ENCODE data around the gene CACHD1. TPM values are rescaled to one million over a fixed set of nuclear protein-coding genes. Genes with fewer than 3 reads are reported as not detected.

The CACHD1 gene
- total and polyA plus RNA-seq, 2 of the 4 experiments (the other 2 are of a cell fraction), result 2.9 to 5.9 TPM

- DNase-seq, result no peak
- H4K5ac ChIP-seq (ENCODE audit: low read depth, low read length), result no peak overlapping the region
- in situ Hi-C loops (cut with MboI; ENCODE audit: low sequenced_read_pairs) (no loop called here), intact Hi-C loops (cut with micrococcal nuclease) (no loop called here), dilution Hi-C loops (cut with HindIII; ENCODE audit: low sequenced_read_pairs, unreplicated experiment) (no loop called here)
- H4K8ac ChIP-seq (ENCODE audit: low read depth in 2 of 2, low read length in 2 of 2), result no peak overlapping the region
- no peaks in the 10 kb centered on the region for H3K27me3 ChIP-seq (ENCODE audit: control insufficient read depth, insufficient read depth, low read length)
- no peak overlapping the region for H2BK5ac ChIP-seq (ENCODE audit: low read depth, low read length, poor library complexity, severe bottlenecking)
- no peak overlapping the region for H3K18ac ChIP-seq (ENCODE audit: low read depth, low read length)
- no peak for ATAC-seq (ENCODE audit: low read depth)
- no peak overlapping the region for H3K14ac ChIP-seq (replicated peaks; ENCODE audit: low read depth, low read length)
- H4K91ac ChIP-seq (ENCODE audit: insufficient read depth, low read depth, low read length), result no peak overlapping the region
- POLR2A ChIA-PET (ENCODE audit: unreplicated experiment), result no interaction called here
- H2BK120ac ChIP-seq (ENCODE audit: low read depth, low read length), result no peak overlapping the region
- no peaks in the 10 kb centered on the region for H4K20me1 ChIP-seq (ENCODE audit: insufficient read depth, low read length)
- no peaks in the 10 kb centered on the region for H3K9me1 ChIP-seq (ENCODE audit: insufficient read depth, low read length)
- no peak overlapping the region for H3K4me3 ChIP-seq (ENCODE audit: insufficient read depth, low read depth, low read length)
- H3K56ac ChIP-seq (ENCODE audit: extremely low read depth, insufficient read depth, low read length), result no peak overlapping the region
- H2AK5ac ChIP-seq (ENCODE audit: low read depth, low read length), result no peak overlapping the region
- no peaks in the 10 kb centered on the region for H3K9me3 ChIP-seq (ENCODE audit: control insufficient read depth, insufficient read depth, low read length)
- WGBS, 2 experiments (ENCODE audit: extremely low coverage in 2 of 2, insufficient read length in 1 of 2), result 20% methylated on average over 1 of the region's 5 CpGs; no CpG with 5 or more reads in 1 of the 2 experiments
- BruUV-seq (replicated peaks), result no TSS peak
- no peak overlapping the region for H2AFZ ChIP-seq (replicated peaks; ENCODE audit: low read length, poor library complexity)
- no peak overlapping the region for H3K4ac ChIP-seq (ENCODE audit: low read depth, low read length)
- peaks cover 3% of the 10 kb centered on the region; the same call in 1 of the 2 replicates for H3K4me1 ChIP-seq (ENCODE audit: control insufficient read depth, insufficient read depth, low read length)
- H3K4me2 ChIP-seq (ENCODE audit: low read depth, low read length), result no peak overlapping the region
- no peaks in the 10 kb centered on the region for H3K79me1 ChIP-seq (ENCODE audit: low read depth in 1 of 2, low read length in 2 of 2)
- H2BK20ac ChIP-seq (ENCODE audit: low read depth, low read length), result no peak overlapping the region
- H3K23ac ChIP-seq (ENCODE audit: low read depth, low read length), result no peak overlapping the region
- TF ChIP-seq MXI1 (IDR thresholded peaks at IDR 0.05; ENCODE audit: borderline replicate concordance, low read depth, low read length) (no peak), ELK1 (IDR thresholded peaks at IDR 0.05; ENCODE audit: borderline replicate concordance, low read depth, low read length) (no peak), CEBPB (IDR thresholded peaks at IDR 0.05; ENCODE audit: low read depth, low read length) (no peak), RFX5 (IDR thresholded peaks at IDR 0.05; ENCODE audit: low read depth, low read length) (no peak), RCOR1 (IDR thresholded peaks at IDR 0.05; ENCODE audit: insufficient replicate concordance, low read length) (no peak), POLR2A (IDR thresholded peaks at IDR 0.05; ENCODE audit: low read depth, low read length) (no peak), USF2 (IDR thresholded peaks at IDR 0.05; ENCODE audit: low read depth, low read length) (no peak), RAD21 (IDR thresholded peaks at IDR 0.05; ENCODE audit: low read length) (no peak), NFE2L2 (IDR thresholded peaks at IDR 0.05; ENCODE audit: low read depth, low read length) (no peak), MAZ (IDR thresholded peaks at IDR 0.05; ENCODE audit: borderline replicate concordance, low read depth, low read length) (no peak), FOS (IDR thresholded peaks at IDR 0.05; ENCODE audit: low read depth, low read length) (no peak), BHLHE40 (IDR thresholded peaks at IDR 0.05; ENCODE audit: low read depth, low read length) (no peak)
- H2AK9ac ChIP-seq (replicated peaks; ENCODE audit: low read depth, low read length, poor library complexity), result no peak overlapping the region
- H2BK15ac ChIP-seq (ENCODE audit: low read depth, low read length), result no peak overlapping the region
- no peaks in the 10 kb centered on the region for H3K36me3 ChIP-seq (ENCODE audit: control insufficient read depth, insufficient read depth, low read length)
- CTCF ChIA-PET, result no interaction called here
- no peak overlapping the region for H3K27ac ChIP-seq (ENCODE audit: insufficient read depth, low read length)
- no peak overlapping the region for H3K9ac ChIP-seq (ENCODE audit: low read depth, low read length)
Measured at GRCh38 chr1:64563958-64564565, 94.1 kb downstream of the CACHD1 start.
